ENCODE data around the gene C6orf47.

Gene C6orf47

GRCh38 chr6:31634131-31634530 lies 26.4 kb downstream of the C6orf47 start:
- no peak for DNase-seq

GRCh38 chr6:31633447-31633846 lies 27.1 kb downstream of the C6orf47 start:
- DNase-seq = no peak

- no peak for DNase-seq
Measured at GRCh38 chr6:31632279-31632946, 28.2 kb downstream of the C6orf47 start.

GRCh38 chr6:31631681-31632278 lies 28.8 kb downstream of the C6orf47 start:
- DNase-seq = no peak

- no peak for DNase-seq
Measured at GRCh38 chr6:31631209-31631608, 29.4 kb downstream of the C6orf47 start.

GRCh38 chr6:31630177-31630934 lies 30.2 kb downstream of the C6orf47 start:
- DNase-seq = no peak

GRCh38 chr6:31629014-31629413 lies 31.6 kb downstream of the C6orf47 start:
- no peak for DNase-seq

GRCh38 chr6:31627690-31628287 lies 32.8 kb downstream of the C6orf47 start:
- no peak for DNase-seq

GRCh38 chr6:31626952-31627351 lies 33.6 kb downstream of the C6orf47 start:
- no peak for DNase-seq

GRCh38 chr6:31624070-31624469 lies 36.5 kb downstream of the C6orf47 start:
- no peak for DNase-seq

GRCh38 chr6:31622684-31623091 lies 37.9 kb downstream of the C6orf47 start:
- DNase-seq = no peak

- peak; percentile 40 for DNase-seq
Measured at GRCh38 chr6:31621991-31622390, 38.6 kb downstream of the C6orf47 start.

GRCh38 chr6:31621320-31621939 lies 39.1 kb downstream of the C6orf47 start:
- DNase-seq = no peak

- no peak for DNase-seq
Measured at GRCh38 chr6:31620586-31621319, 39.8 kb downstream of the C6orf47 start, which contains the start of gene PRRC2A. TSS of gene PRRC2A (plus strand) at chr6:31620715. CDS start at chr6:31622790, 2,075 bp downstream.

- peak; percentile 100 for DNase-seq
Measured at GRCh38 chr6:31619805-31620585, 40.6 kb downstream of the C6orf47 start.

GRCh38 chr6:31617010-31617409 lies 43.6 kb downstream of the C6orf47 start:
- DNase-seq = no peak

- no peak for DNase-seq
Measured at GRCh38 chr6:31615748-31616147, 44.8 kb downstream of the C6orf47 start.

- no peak for DNase-seq
Measured at GRCh38 chr6:31614684-31615578, 45.6 kb downstream of the C6orf47 start, which contains the start of gene AIF1. TSS of gene AIF1 (plus strand) at chr6:31615234. CDS start at chr6:31615330, 96 bp downstream.

- no peak for DNase-seq
Measured at GRCh38 chr6:31614075-31614619, 46.4 kb downstream of the C6orf47 start.

- peak; percentile 42 for DNase-seq
Measured at GRCh38 chr6:31610968-31611367, 49.6 kb downstream of the C6orf47 start.

All from fibroblast of skin of abdomen (primary cell).